Mesenchymal stem cell (in vitro differentiated cells and primary cell): ENCODE data around the gene GFRA1.

Experiments used
- DNase-seq: peaks from one replicate; pipeline ENCODE4 v3.0.0-alpha.2; 2013
- H2AFZ ChIP-seq: one replicate; pipeline ENCODE4 v1.6.1; 2013; ENCODE audit warnings: low read depth, mild to moderate bottlenecking, control low read depth, inconsistent platforms, low read length, moderate library complexity
- H2AK5ac ChIP-seq: 2 replicates; pipeline ENCODE4 v1.6.1; 2013; ENCODE audit warnings: low read length, moderate library complexity, mild to moderate bottlenecking, inconsistent platforms; ENCODE audit not compliant: severe bottlenecking
- H2BK120ac ChIP-seq: one replicate; pipeline ENCODE4 v1.6.1; 2013; ENCODE audit warnings: low read depth, mild to moderate bottlenecking, inconsistent platforms, low read length, moderate library complexity
- H2BK12ac ChIP-seq, 2 experiments: one replicate each; pipeline ENCODE4 v1.6.1; 2013; ENCODE audit warnings: inconsistent platforms in 2 of 2, low read length in 2 of 2, mild to moderate bottlenecking in 2 of 2, moderate library complexity in 2 of 2, control low read depth in 1 of 2
- H2BK15ac ChIP-seq: one replicate; pipeline ENCODE4 v1.6.1; 2013; ENCODE audit warnings: mild to moderate bottlenecking, low read depth, inconsistent platforms; ENCODE audit not compliant: poor library complexity, severe bottlenecking
- H2BK5ac ChIP-seq: 2 replicates; pipeline ENCODE4 v1.6.1; 2013; ENCODE audit warnings: low read depth, mild to moderate bottlenecking, low read length, control low read depth, inconsistent platforms; ENCODE audit not compliant: poor library complexity, severe bottlenecking
- H3K14ac ChIP-seq, 2 experiments: one replicate each; pipeline ENCODE4 v1.6.1; 2013; ENCODE audit warnings: inconsistent platforms in 2 of 2, low read length in 2 of 2, control low read depth in 1 of 2, mild to moderate bottlenecking in 1 of 2, moderate library complexity in 1 of 2
- H3K18ac ChIP-seq, 2 experiments: one replicate each; pipeline ENCODE4 v1.6.1; 2013; ENCODE audit warnings: inconsistent platforms in 2 of 2, low read length in 2 of 2, control low read depth in 1 of 2, low read depth in 1 of 2, mild to moderate bottlenecking in 1 of 2
- H3K23ac ChIP-seq, 2 experiments: one replicate each; pipeline ENCODE4 v1.6.1; 2013; ENCODE audit warnings: inconsistent platforms in 2 of 2, low read length in 2 of 2, mild to moderate bottlenecking in 2 of 2, moderate library complexity in 2 of 2, control low read depth in 1 of 2
- H3K27ac ChIP-seq: 2 replicates; pipeline ENCODE4 v1.5.1; 2013; ENCODE audit warnings: mild to moderate bottlenecking, moderate library complexity, low read length, control low read depth, inconsistent platforms; ENCODE audit not compliant: poor library complexity, severe bottlenecking
- H3K27me3 ChIP-seq, 2 experiments: 2 replicates each; pipeline versions ENCODE4 v1.6.1 to v1.7.0; 2013; ENCODE audit warnings: low read length in 2 of 2, mild to moderate bottlenecking in 2 of 2, moderate library complexity in 2 of 2, control low read depth in 1 of 2, inconsistent platforms in 1 of 2; ENCODE audit not compliant: control insufficient read depth in 1 of 2, insufficient read depth in 1 of 2
- H3K36me3 ChIP-seq, 2 experiments: 2 replicates each; pipeline versions ENCODE4 v1.6.1 to v1.7.0; 2013; ENCODE audit warnings: low read length in 2 of 2, control low read depth in 1 of 2, inconsistent platforms in 1 of 2, low read depth in 1 of 2, mild to moderate bottlenecking in 1 of 2; ENCODE audit not compliant: insufficient read depth in 2 of 2, control insufficient read depth in 1 of 2
- H3K4ac ChIP-seq, 2 experiments: one replicate each; pipeline ENCODE4 v1.6.1; 2013; ENCODE audit warnings: inconsistent platforms in 2 of 2, low read length in 2 of 2, mild to moderate bottlenecking in 2 of 2, moderate library complexity in 2 of 2, control low read depth in 1 of 2, low read depth in 1 of 2
- H3K4me1 ChIP-seq: 2 replicates; pipeline ENCODE4 v1.6.1; 2013; ENCODE audit warnings: low read depth, low read length, control low read depth; ENCODE audit not compliant: control insufficient read depth, insufficient read depth
- H3K4me2 ChIP-seq: 2 replicates; pipeline ENCODE4 v1.6.1; 2013; ENCODE audit warnings: low read length, mild to moderate bottlenecking, inconsistent platforms; ENCODE audit not compliant: poor library complexity, severe bottlenecking
- H3K4me3 ChIP-seq, 2 experiments: 2 replicates each; pipeline versions ENCODE4 v1.5.1 to v1.7.0; 2013; ENCODE audit warnings: low read length in 2 of 2, mild to moderate bottlenecking in 2 of 2, control low read depth in 1 of 2, low read depth in 1 of 2; ENCODE audit not compliant: insufficient read depth in 1 of 2
- H3K79me1 ChIP-seq: replicated peaks from 2 replicates; pipeline ENCODE4 v1.6.1; 2013; ENCODE audit warnings: mild to moderate bottlenecking, control low read depth, low read length, inconsistent platforms; ENCODE audit not compliant: poor library complexity, severe bottlenecking
- H3K9ac ChIP-seq: 2 replicates; pipeline ENCODE4 v1.7.0; 2013; ENCODE audit warnings: mild to moderate bottlenecking, low read length, moderate library complexity
- H3K9me3 ChIP-seq: 2 replicates; pipeline ENCODE4 v1.7.0; 2013; ENCODE audit warnings: mild to moderate bottlenecking, low read length; ENCODE audit not compliant: control insufficient read depth
- H4K8ac ChIP-seq: one replicate; pipeline ENCODE4 v1.6.1; 2013; ENCODE audit warnings: inconsistent platforms, mild to moderate bottlenecking, low read length, moderate library complexity
- H4K91ac ChIP-seq: one replicate; pipeline ENCODE4 v1.6.1; 2013; ENCODE audit warnings: mild to moderate bottlenecking, low read length, inconsistent platforms
- WGBS: methylation state at CpG from one replicate; pipeline ENCODE4 v1.1.7; 2013; ENCODE audit warnings: mixed read lengths; 5-methylcytosine and 5-hydroxymethylcytosine counted together

Gene GFRA1

GRCh38 chr10:116251602-116252395, 21.2 kb downstream of the GFRA1 start:
- Histone ChIP-seq H4K91ac (peak overlapping the region; percentile 44), H3K4me1 (peaks cover 18% of the 10 kb centered on the region), H3K79me1 (peaks cover 43% of the 10 kb centered on the region), H3K27ac (no peak overlapping the region), H2BK12ac (no peak overlapping the region), H3K23ac (no peak overlapping the region), H2AK5ac (no peak overlapping the region), H3K27me3 (no peaks in the 10 kb centered on the region), H2AFZ (no peak overlapping the region), H3K4me2 (no peak overlapping the region), H3K4me3 (no peak overlapping the region), H3K4ac (no peak overlapping the region), H3K14ac (no peak overlapping the region), H3K18ac (no peak overlapping the region), H2BK5ac (no peak overlapping the region), H3K36me3 (peaks cover 0 to 21% of the 10 kb centered on the region in 2 experiments), H2BK15ac (no peak overlapping the region), H4K8ac (no peak overlapping the region), H3K9ac (no peak overlapping the region), H3K9me3 (no peaks in the 10 kb centered on the region), H2BK120ac (no peak overlapping the region)
- DNase-seq, result no peak
- 89% methylated on average over 11 of the region's 12 CpGs for WGBS

DNA sequence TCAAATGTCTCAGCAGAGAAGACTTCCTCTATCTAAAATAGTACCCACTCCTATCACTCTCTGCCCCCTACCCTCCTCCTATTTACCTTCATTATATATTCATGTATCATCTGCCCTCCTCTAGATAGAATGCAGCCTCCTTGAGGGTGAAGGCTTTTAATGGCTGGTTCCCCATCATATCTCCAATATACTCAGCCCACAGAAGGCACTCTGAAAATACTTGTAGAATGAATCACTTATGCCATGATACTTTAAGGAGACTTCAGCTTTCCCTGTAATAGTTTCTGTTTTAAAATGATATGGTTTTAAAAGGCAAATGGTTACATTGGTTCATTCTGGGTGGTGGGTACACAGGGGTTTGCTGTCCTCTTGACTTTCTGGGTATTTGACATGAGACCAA, 25.3 kb downstream of the GFRA1 start:
- H2BK15ac ChIP-seq, result no peak overlapping the region
- H2BK120ac ChIP-seq, result no peak overlapping the region
- H3K27ac ChIP-seq, result no peak overlapping the region
- H4K8ac ChIP-seq, result no peak overlapping the region
- H2AFZ ChIP-seq, result no peak overlapping the region
- H3K14ac ChIP-seq, result no peak overlapping the region
- H3K9ac ChIP-seq, result no peak overlapping the region
- H3K36me3 ChIP-seq, result peaks cover 0 to 18% of the 10 kb centered on the region in 2 experiments
- no peak overlapping the region for H4K91ac ChIP-seq
- H3K4ac ChIP-seq, result no peak overlapping the region
- H2BK5ac ChIP-seq, result no peak overlapping the region
- peaks cover 9% of the 10 kb centered on the region for H3K4me1 ChIP-seq
- H2AK5ac ChIP-seq, result no peak overlapping the region
- H3K79me1 ChIP-seq, result peaks cover 41% of the 10 kb centered on the region
- no peak overlapping the region for H2BK12ac ChIP-seq
- no peak overlapping the region for H3K4me3 ChIP-seq
- no peaks in the 10 kb centered on the region for H3K27me3 ChIP-seq
- H3K4me2 ChIP-seq, result no peak overlapping the region
- peak; percentile 33 for DNase-seq
- no peak overlapping the region for H3K18ac ChIP-seq
- H3K23ac ChIP-seq, result no peak overlapping the region
- H3K9me3 ChIP-seq, result no peaks in the 10 kb centered on the region

- no peak overlapping the region for H2BK15ac ChIP-seq
Measured at GRCh38 chr10:116246263-116246662, 26.7 kb downstream of the GFRA1 start.

DNA sequence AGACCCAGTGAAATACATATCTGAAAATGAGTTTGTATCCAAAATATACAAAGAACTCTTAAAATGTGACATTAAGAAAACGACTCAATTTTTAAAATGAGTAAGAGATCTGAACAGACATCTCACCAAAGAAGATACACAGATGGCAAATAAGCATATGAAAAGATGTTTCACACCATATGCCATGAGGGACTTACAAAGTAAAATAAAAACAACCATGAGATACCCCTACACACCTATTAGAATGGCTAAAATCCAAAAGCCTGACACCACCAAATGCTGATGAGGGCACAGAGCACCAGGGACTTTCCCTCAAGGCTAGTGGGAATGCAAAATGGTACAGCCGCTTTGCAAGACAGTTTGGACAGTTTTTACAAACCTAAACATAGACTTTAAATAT, 27.9 kb downstream of the GFRA1 start:
- no peaks in the 10 kb centered on the region for H3K27me3 ChIP-seq
- H3K4ac ChIP-seq, result no peak overlapping the region
- H3K27ac ChIP-seq, result peak overlapping the region; percentile 73
- no peak overlapping the region for H4K8ac ChIP-seq
- no peak overlapping the region for H3K4me3 ChIP-seq
- no peak overlapping the region for H3K14ac ChIP-seq
- no peak overlapping the region for H3K9ac ChIP-seq
- no peak for DNase-seq
- no peak overlapping the region for H2AFZ ChIP-seq
- no peak overlapping the region for H3K23ac ChIP-seq
- no peak overlapping the region for H3K18ac ChIP-seq
- no peak overlapping the region for H3K4me2 ChIP-seq
- no peak overlapping the region for H4K91ac ChIP-seq
- peaks cover 0 to 7% of the 10 kb centered on the region in 2 experiments for H3K36me3 ChIP-seq
- H3K4me1 ChIP-seq, result peaks cover 6% of the 10 kb centered on the region
- WGBS, result 89% methylated on average over 2 of the region's 2 CpGs
- H3K9me3 ChIP-seq, result no peaks in the 10 kb centered on the region
- no peak overlapping the region for H2AK5ac ChIP-seq
- no peak overlapping the region for H2BK12ac ChIP-seq
- H2BK15ac ChIP-seq, result no peak overlapping the region
- H2BK5ac ChIP-seq, result no peak overlapping the region
- H3K79me1 ChIP-seq, result peaks cover 29% of the 10 kb centered on the region
- no peak overlapping the region for H2BK120ac ChIP-seq

More at GRCh38 chr10:116246263-116246662, 26.7 kb downstream of the GFRA1 start:
- Histone ChIP-seq H3K18ac (no peak overlapping the region), H3K9ac (no peak overlapping the region), H2BK12ac (no peak overlapping the region), H4K91ac (no peak overlapping the region), H3K4me2 (no peak overlapping the region), H4K8ac (no peak overlapping the region), H3K27me3 (no peaks in the 10 kb centered on the region), H3K14ac (no peak overlapping the region), H3K27ac (peak overlapping the region; percentile 73), H3K79me1 (peaks cover 30% of the 10 kb centered on the region), H3K36me3 (peaks cover 0 to 13% of the 10 kb centered on the region in 2 experiments), H2BK120ac (no peak overlapping the region), H3K4me1 (peaks cover 6% of the 10 kb centered on the region), H2BK5ac (no peak overlapping the region), H3K23ac (no peak overlapping the region), H2AK5ac (no peak overlapping the region), H3K4ac (no peak overlapping the region), H3K4me3 (no peak overlapping the region), H2AFZ (no peak overlapping the region), H3K9me3 (no peaks in the 10 kb centered on the region)
- no peak for DNase-seq
- 94% methylated on average over 5 of the region's 9 CpGs for WGBS
